HG03565 (cell line): ENCODE results near the gene RGS21.
"Not testable (repeated sequence)": the region's sequence is repeated elsewhere in the genome, so short reads cannot be mapped to it uniquely, and the experiment has no call there.

Experiments
- ATAC-seq: cut with Tn5 transposase; IDR thresholded peaks from one replicate; pipeline ENCODE4 v1.9.1; 2021; ENCODE audit warnings: mild to moderate bottlenecking, moderate library complexity; ENCODE audit not compliant: unreplicated experiment

The RGS21 gene

GRCh38 chr1:192316942-192317450 lies at the start of gene RGS21:
RGS21 (plus strand) TSS chr1:192316992; CDS start chr1:192343037, 26,045 bp downstream.
- ATAC-seq, result no peak

- ATAC-seq, result no peak
These were observed 48.2 kb upstream of the RGS21 start for GRCh38 chr1:192268468-192269052.

GRCh38 chr1:192270398-192270797 lies 46.4 kb upstream of the RGS21 start:
- ATAC-seq, result no peak

- no peak for ATAC-seq
These were observed 44.1 kb upstream of the RGS21 start for GRCh38 chr1:192272732-192273131.

GRCh38 chr1:192274588-192274987 lies 42.2 kb upstream of the RGS21 start:
- ATAC-seq, result no peak

- ATAC-seq, result no peak
These were observed 39.2 kb upstream of the RGS21 start for GRCh38 chr1:192277635-192278034.

- no peak for ATAC-seq
These were observed 31.9 kb upstream of the RGS21 start for GRCh38 chr1:192284927-192285326.

- ATAC-seq, result no peak
These were observed 13.8 kb upstream of the RGS21 start for GRCh38 chr1:192303029-192303428.

GRCh38 chr1:192308314-192308713 lies 8.5 kb upstream of the RGS21 start:
- not testable (repeated sequence) for ATAC-seq

GRCh38 chr1:192311281-192311680 lies 5.5 kb upstream of the RGS21 start:
- ATAC-seq, result no peak

- no peak for ATAC-seq
These were observed 11.2 kb downstream of the RGS21 start for GRCh38 chr1:192327997-192328396.

GRCh38 chr1:192342842-192343241 lies 26.1 kb downstream of the RGS21 start:
- ATAC-seq, result no peak

- ATAC-seq, result no peak
These were observed 26.6 kb downstream of the RGS21 start for GRCh38 chr1:192343344-192343743.

- no peak for ATAC-seq
These were observed 32.5 kb downstream of the RGS21 start for GRCh38 chr1:192349314-192349713.

- no peak for ATAC-seq
These were observed 33.6 kb downstream of the RGS21 start for GRCh38 chr1:192350356-192350755.

- no peak for ATAC-seq
These were observed 34.8 kb downstream of the RGS21 start for GRCh38 chr1:192351550-192351949.

- no peak for ATAC-seq
These were observed 41.1 kb downstream of the RGS21 start for GRCh38 chr1:192357924-192358323.

- ATAC-seq, result no peak
These were observed 41.6 kb downstream of the RGS21 start for GRCh38 chr1:192358402-192358801.

GRCh38 chr1:192358822-192359221 lies 42.0 kb downstream of the RGS21 start:
- no peak for ATAC-seq

GRCh38 chr1:192363177-192363576 lies 46.4 kb downstream of the RGS21 start:
- ATAC-seq, result no peak

- ATAC-seq, result no peak
These were observed 50.6 kb downstream of the RGS21 start for GRCh38 chr1:192367436-192367835.

- ATAC-seq, result no peak
These were observed 58.5 kb downstream of the RGS21 start for GRCh38 chr1:192375306-192375705.

- ATAC-seq, result no peak
These were observed 59.6 kb downstream of the RGS21 start for GRCh38 chr1:192376374-192376773.
